ENCODE results near the gene MARK3.

The MARK3 gene

DNA sequence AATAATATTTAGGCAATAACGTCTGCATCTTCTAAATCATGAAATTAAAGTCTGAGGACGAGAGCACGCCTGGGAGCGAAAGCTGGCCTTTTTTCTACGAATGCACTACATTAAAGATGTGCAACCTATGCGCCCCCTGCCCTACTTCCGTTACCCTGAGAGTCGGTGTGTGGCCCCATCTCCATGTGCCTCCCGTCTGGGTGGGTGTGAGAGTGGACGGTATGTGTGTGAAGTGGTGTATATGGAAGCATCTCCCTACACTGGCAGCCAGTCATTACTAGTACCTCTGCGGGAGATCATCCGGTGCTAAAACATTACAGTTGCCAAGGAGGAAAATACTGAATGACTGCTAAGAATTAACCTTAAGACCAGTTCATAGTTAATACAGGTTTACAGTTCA, 118.1 kb downstream of the MARK3 start:
- no peak for DNase-seq (ENCODE audit: low read depth in 1 of 2, low spot score in 1 of 2)
- Histone ChIP-seq H3K27me3 (ENCODE audit: insufficient read depth, poor library complexity, severe bottlenecking) (no peaks in the 10 kb centered on the region), H3K27ac (replicated peaks) (no peak overlapping the region), H3K4me3 (replicated peaks; ENCODE audit: insufficient read depth, low read length) (no peak overlapping the region)
- TF ChIP-seq, protein P1, sequence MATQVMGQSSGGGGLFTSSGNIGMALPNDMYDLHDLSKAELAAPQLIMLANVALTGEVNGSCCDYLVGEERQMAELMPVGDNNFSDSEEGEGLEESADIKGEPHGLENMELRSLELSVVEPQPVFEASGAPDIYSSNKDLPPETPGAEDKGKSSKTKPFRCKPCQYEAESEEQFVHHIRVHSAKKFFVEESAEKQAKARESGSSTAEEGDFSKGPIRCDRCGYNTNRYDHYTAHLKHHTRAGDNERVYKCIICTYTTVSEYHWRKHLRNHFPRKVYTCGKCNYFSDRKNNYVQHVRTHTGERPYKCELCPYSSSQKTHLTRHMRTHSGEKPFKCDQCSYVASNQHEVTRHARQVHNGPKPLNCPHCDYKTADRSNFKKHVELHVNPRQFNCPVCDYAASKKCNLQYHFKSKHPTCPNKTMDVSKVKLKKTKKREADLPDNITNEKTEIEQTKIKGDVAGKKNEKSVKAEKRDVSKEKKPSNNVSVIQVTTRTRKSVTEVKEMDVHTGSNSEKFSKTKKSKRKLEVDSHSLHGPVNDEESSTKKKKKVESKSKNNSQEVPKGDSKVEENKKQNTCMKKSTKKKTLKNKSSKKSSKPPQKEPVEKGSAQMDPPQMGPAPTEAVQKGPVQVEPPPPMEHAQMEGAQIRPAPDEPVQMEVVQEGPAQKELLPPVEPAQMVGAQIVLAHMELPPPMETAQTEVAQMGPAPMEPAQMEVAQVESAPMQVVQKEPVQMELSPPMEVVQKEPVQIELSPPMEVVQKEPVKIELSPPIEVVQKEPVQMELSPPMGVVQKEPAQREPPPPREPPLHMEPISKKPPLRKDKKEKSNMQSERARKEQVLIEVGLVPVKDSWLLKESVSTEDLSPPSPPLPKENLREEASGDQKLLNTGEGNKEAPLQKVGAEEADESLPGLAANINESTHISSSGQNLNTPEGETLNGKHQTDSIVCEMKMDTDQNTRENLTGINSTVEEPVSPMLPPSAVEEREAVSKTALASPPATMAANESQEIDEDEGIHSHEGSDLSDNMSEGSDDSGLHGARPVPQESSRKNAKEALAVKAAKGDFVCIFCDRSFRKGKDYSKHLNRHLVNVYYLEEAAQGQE (IDR thresholded peaks at IDR 0.05; ENCODE audit: insufficient replicate concordance, low read depth) = no peak
- TF ChIP-seq GABPA (IDR thresholded peaks at IDR 0.05; ENCODE audit: low read depth) (no peak), POLR2AphosphoS5 (IDR thresholded peaks at IDR 0.05; ENCODE audit: low read depth) (no peak), SPI1 (IDR thresholded peaks at IDR 0.05; ENCODE audit: borderline replicate concordance, low read depth) (no peak)
- TF ChIP-seq, protein P2, sequence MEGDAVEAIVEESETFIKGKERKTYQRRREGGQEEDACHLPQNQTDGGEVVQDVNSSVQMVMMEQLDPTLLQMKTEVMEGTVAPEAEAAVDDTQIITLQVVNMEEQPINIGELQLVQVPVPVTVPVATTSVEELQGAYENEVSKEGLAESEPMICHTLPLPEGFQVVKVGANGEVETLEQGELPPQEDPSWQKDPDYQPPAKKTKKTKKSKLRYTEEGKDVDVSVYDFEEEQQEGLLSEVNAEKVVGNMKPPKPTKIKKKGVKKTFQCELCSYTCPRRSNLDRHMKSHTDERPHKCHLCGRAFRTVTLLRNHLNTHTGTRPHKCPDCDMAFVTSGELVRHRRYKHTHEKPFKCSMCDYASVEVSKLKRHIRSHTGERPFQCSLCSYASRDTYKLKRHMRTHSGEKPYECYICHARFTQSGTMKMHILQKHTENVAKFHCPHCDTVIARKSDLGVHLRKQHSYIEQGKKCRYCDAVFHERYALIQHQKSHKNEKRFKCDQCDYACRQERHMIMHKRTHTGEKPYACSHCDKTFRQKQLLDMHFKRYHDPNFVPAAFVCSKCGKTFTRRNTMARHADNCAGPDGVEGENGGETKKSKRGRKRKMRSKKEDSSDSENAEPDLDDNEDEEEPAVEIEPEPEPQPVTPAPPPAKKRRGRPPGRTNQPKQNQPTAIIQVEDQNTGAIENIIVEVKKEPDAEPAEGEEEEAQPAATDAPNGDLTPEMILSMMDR (IDR thresholded peaks at IDR 0.05; ENCODE audit: insufficient read depth, low read length) = no peak

DNA sequence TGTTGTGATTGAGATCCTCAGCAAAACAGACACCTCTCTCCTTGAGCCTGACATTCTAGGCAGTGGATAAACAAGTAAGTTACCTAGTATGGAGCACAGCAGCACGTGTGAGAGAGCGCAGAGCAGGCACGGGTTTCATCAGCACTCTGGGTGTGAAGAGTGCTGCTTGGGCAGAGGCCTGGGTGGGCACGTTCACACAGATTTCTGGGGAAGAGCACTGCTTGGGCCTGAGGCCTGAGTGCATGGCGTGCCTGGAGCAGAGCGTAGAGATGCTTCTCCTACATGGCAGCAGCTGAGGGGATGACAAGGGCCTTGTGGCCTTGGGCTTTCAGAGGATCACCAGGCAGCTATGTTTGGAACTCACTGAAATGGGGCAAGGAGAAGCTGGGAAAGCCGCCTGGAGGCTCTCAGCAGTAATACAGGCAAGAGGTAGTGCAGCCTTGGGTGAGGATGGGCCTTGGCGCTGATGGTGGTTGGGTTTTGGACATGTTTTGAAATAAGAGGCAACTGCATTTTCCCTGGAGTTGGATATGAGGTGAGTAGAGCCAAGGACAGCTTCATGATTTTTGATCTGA, 119.9 kb downstream of the MARK3 start:
- H3K27me3 ChIP-seq (ENCODE audit: insufficient read depth, poor library complexity, severe bottlenecking) = no peaks in the 10 kb centered on the region
- no peak overlapping the region for H3K4me3 ChIP-seq (replicated peaks; ENCODE audit: insufficient read depth, low read length)
- TF ChIP-seq SPI1 (IDR thresholded peaks at IDR 0.05; ENCODE audit: borderline replicate concordance, low read depth) (no peak), POLR2AphosphoS5 (IDR thresholded peaks at IDR 0.05; ENCODE audit: low read depth) (no peak), GABPA (IDR thresholded peaks at IDR 0.05; ENCODE audit: low read depth) (no peak)
- TF ChIP-seq, protein P2 (IDR thresholded peaks at IDR 0.05; ENCODE audit: insufficient read depth, low read length) = no peak
- TF ChIP-seq, protein P1 (IDR thresholded peaks at IDR 0.05; ENCODE audit: insufficient replicate concordance, low read depth) = no peak
- no peak for DNase-seq (ENCODE audit: low read depth in 1 of 2, low spot score in 1 of 2)
- H3K27ac ChIP-seq (replicated peaks) = no peak overlapping the region

DNA sequence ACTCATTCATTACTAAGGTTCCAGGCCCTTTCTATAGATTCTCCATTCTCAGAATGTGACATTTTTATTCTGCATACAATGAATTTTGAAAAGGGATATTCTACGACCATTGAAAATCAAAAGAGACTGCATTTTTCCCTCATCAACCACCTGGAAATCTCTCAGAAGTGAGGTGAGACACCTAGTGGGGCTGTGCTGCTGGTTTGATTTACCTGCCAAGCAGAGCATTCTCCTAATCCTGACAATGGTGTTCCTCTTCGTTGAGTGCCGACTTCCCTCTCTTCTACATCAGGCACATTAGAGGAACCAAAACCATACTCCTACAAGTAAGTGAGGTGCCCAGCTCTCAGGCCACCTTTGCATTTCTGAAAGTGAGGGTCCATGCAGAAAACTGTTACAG, 122.5 kb downstream of the MARK3 start:
- TF ChIP-seq GABPA (IDR thresholded peaks at IDR 0.05; ENCODE audit: low read depth) (no peak), POLR2AphosphoS5 (IDR thresholded peaks at IDR 0.05; ENCODE audit: low read depth) (no peak), SPI1 (IDR thresholded peaks at IDR 0.05; ENCODE audit: borderline replicate concordance, low read depth) (no peak)
- TF ChIP-seq, protein P1 (IDR thresholded peaks at IDR 0.05; ENCODE audit: insufficient replicate concordance, low read depth) = no peak
- TF ChIP-seq, protein P2 (IDR thresholded peaks at IDR 0.05; ENCODE audit: insufficient read depth, low read length) = no peak
- Histone ChIP-seq H3K27ac (replicated peaks) (no peak overlapping the region), H3K4me3 (replicated peaks; ENCODE audit: insufficient read depth, low read length) (no peak overlapping the region), H3K27me3 (ENCODE audit: insufficient read depth, poor library complexity, severe bottlenecking) (no peaks in the 10 kb centered on the region)
- no peak for DNase-seq (ENCODE audit: low read depth in 1 of 2, low spot score in 1 of 2)

Measured in HL-60 (cell line).